Spleen (tissue), 11 donors: ENCODE results near the gene ZC3H12C. TPM values are rescaled to one million over a fixed set of nuclear protein-coding genes. Genes with fewer than 3 reads are reported as not detected.

Source experiments
- DNase-seq: peaks from one replicate; pipeline ENCODE4 v3.0.0-alpha.2; 2020
- H3K27ac ChIP-seq, 8 donors: fragments of 200-600 bp; sonication (generic) in 7 of 8; 1 replicate in 4 of 8; 2 replicates in 4 of 8; pipeline versions ENCODE4 v1.5.0 to v1.8.0; 2016 to 2021; ENCODE audit warnings: inconsistent platforms in 4 of 8, mild to moderate bottlenecking in 4 of 8, moderate library complexity in 1 of 8
- H3K27me3 ChIP-seq, 7 donors: fragments of 200-600 bp; sonication (generic) in 6 of 7; replicated peaks in 1 of 7; 1 replicate in 4 of 7; 2 replicates in 3 of 7; pipeline versions ENCODE4 v1.5.0 to v1.8.0; 2016 to 2021; ENCODE audit warnings: inconsistent platforms in 3 of 7, mild to moderate bottlenecking in 1 of 7
- H3K36me3 ChIP-seq, 6 donors: fragments of 200-600 bp; sonication (generic) in 5 of 6; 1 replicate in 4 of 6; 2 replicates in 2 of 6; pipeline versions ENCODE4 v1.5.0 to v1.8.0; 2016 to 2021; ENCODE audit warnings: inconsistent platforms in 2 of 6
- H3K4me1 ChIP-seq, 6 donors: fragments of 200-600 bp; sonication (generic) in 5 of 6; 1 replicate in 3 of 6; 2 replicates in 3 of 6; pipeline versions ENCODE4 v1.5.0 to v1.8.0; 2016 to 2021; ENCODE audit warnings: inconsistent platforms in 3 of 6
- H3K4me3 ChIP-seq, 8 donors: fragments of 200-600 bp; sonication (generic) in 7 of 8; 1 replicate in 4 of 8; 2 replicates in 4 of 8; pipeline versions ENCODE4 v1.5.0 to v1.8.0; 2016 to 2021; ENCODE audit warnings: inconsistent platforms in 4 of 8, mild to moderate bottlenecking in 4 of 8, moderate library complexity in 2 of 8
- H3K9me3 ChIP-seq, 8 donors: fragments of 200-600 bp; sonication (generic) in 7 of 8; 1 replicate in 4 of 8; 2 replicates in 4 of 8; pipeline versions ENCODE4 v1.5.0 to v1.8.0; 2016 to 2021; ENCODE audit warnings: inconsistent platforms in 4 of 8
- CTCF ChIP-seq, 11 experiments: fragments of 200-600 bp in 7 of 11; fragments of 450-650 bp in 4 of 11; sonication (generic) in 4 of 11; IDR thresholded peaks in 8 of 11; conservative IDR thresholded peaks in 3 of 11; 1 replicate in 7 of 11; 2 replicates in 4 of 11; pipeline versions ENCODE4 v1.4.0 to v1.8.0; 2016 to 2021; ENCODE audit warnings: antibody characterized with exemption in 11 of 11, inconsistent platforms in 4 of 11, mild to moderate bottlenecking in 1 of 11
- POLR2A ChIP-seq, 3 donors: fragments of 450-650 bp; IDR thresholded peaks; one replicate each; pipeline ENCODE4 v1.5.1; 2017; ENCODE audit warnings: antibody characterized with exemption in 3 of 3, mild to moderate bottlenecking in 1 of 3
- POLR2AphosphoS5 ChIP-seq, 3 donors: sonication (generic); formaldehyde crosslinking; IDR thresholded peaks; one replicate each; pipeline ENCODE4 v1.5.1; 2017; ENCODE audit warnings: antibody characterized with exemption in 3 of 3
- WGBS, 5 donors: extraction: QIAGEN DNeasy Blood & Tissue Kit in 3 of 5; methylation state at CpG; one replicate each; pipeline versions ENCODE4 v1.1.5 to v1.1.7; 2013 to 2018; 5-methylcytosine and 5-hydroxymethylcytosine counted together
- intact Hi-C: fragments of 100-400 bp; cut with DNase I; formaldehyde crosslinking; loops from one replicate; pipeline ENCODE4 v1.15.0; 2023; ENCODE audit warnings: low total_unique reads
- polyA plus RNA-seq, 3 donors: library from polyadenylated mRNA; stranded (reverse); fragments of 200-250 nt; gene quantifications; one replicate each; pipeline ENCODE4 v1.2.1, GENCODE V29; 2013
- total RNA-seq, 7 donors: library from RNA; depleted of rRNA in 3 of 7; stranded (reverse); fragments of >200 nt in 3 of 7; fragmentation: NEBNext Ultra II Directional in 4 of 7; extraction: Animal tissue kit (Norgen Biotek cat#: 25700) in 4 of 7; gene quantifications; one replicate each; pipeline versions ENCODE4 v1.1.0 to v1.2.1, GENCODE V29; 2016 to 2021
- donor health status: healthy with polysubstance abuse.
- donor health status: DM: no; HTN: no; CAD: no; lungs with moderate emphysema.
- donor health status: DM: no; HTN: no; CAD: no.
- donor health status: Bipolar disorder and iron deficiency.
- donor health status: healthy.
- donor health status: DM: no; HTN: no; CAD: no.
- donor health status: DM: yes; HTN: yes; CAD: no.

ZC3H12C gene
- total and polyA plus RNA-seq, 10 donors: 0.44 to 10.4 (median 5.1) TPM

- H3K27ac ChIP-seq: no peak overlapping the region
- TF ChIP-seq POLR2AphosphoS5 (IDR thresholded peaks at IDR 0.05) (no peak), CTCF (IDR thresholded peaks at IDR 0.05 in 8 of 11, conservative IDR thresholded peaks at IDR 0.05 in 3 of 11) (no peak)
- intact Hi-C loops: loop anchor here (10.0 kb wide), 1 partner anchor 152 kb away; no protein-coding TSS in a partner anchor
- no peaks in the 10 kb centered on the region for H3K9me3 ChIP-seq
- H3K4me1 ChIP-seq: peaks cover 0 to 30% (median 21%) of the 10 kb centered on the region in 6 donors
- no peak overlapping the region for H3K4me3 ChIP-seq
- peaks cover 0 to 52% (median 16%) of the 10 kb centered on the region in 7 donors for H3K27me3 ChIP-seq
- H3K36me3 ChIP-seq: no peaks in the 10 kb centered on the region
- 74 to 83% (median 78%) methylated on average over 5 of the region's 5 CpGs for WGBS, 5 donors
- no peak for DNase-seq
Observed at GRCh38 chr11:110096496-110096895, 3.3 kb downstream of the ZC3H12C start.

DNA sequence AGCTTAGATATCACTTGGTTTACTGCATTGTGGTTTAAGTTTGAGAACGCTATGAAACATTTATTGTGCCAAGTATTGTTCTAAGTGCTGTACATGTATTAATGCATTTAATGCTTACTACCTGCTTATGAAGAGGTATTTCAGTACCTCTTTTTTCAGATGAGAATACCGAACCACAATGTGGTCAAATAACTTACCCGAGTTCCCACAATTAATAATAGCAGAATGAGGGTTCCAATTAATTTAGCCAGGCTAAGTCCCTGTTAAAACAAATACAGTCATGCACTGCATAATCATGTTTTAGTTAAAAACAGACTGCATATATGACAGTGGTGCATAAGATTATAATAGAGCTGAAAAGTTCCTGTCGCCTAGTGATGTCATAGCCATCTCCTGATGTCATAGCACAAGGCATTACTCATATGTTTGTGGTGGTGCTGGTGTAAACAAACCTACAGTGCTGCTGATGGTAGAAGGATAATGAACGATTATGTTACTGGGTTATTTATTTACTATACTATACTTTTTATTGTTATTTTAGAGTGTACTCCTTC, 4.3 kb downstream of the ZC3H12C start:
- intact Hi-C loops: loop anchor here (10.0 kb wide), 1 partner anchor 153 kb away; no protein-coding TSS in a partner anchor
- TF ChIP-seq CTCF (IDR thresholded peaks at IDR 0.05 in 8 of 11, conservative IDR thresholded peaks at IDR 0.05 in 3 of 11) (no peak), POLR2AphosphoS5 (IDR thresholded peaks at IDR 0.05) (no peak), POLR2A (IDR thresholded peaks at IDR 0.05) (no peak)
- 82 to 89% (median 84%) methylated on average over 5 of the region's 5 CpGs for WGBS, 5 donors
- peaks cover 0 to 21% (median 15%) of the 10 kb centered on the region in 6 donors for H3K4me1 ChIP-seq
- H3K27ac ChIP-seq: no peak overlapping the region
- H3K4me3 ChIP-seq: no peak overlapping the region
- H3K36me3 ChIP-seq: no peaks in the 10 kb centered on the region
- no peak for DNase-seq
- no peaks in the 10 kb centered on the region for H3K9me3 ChIP-seq
- peaks cover 0 to 41% (median 11%) of the 10 kb centered on the region in 7 donors for H3K27me3 ChIP-seq

DNA sequence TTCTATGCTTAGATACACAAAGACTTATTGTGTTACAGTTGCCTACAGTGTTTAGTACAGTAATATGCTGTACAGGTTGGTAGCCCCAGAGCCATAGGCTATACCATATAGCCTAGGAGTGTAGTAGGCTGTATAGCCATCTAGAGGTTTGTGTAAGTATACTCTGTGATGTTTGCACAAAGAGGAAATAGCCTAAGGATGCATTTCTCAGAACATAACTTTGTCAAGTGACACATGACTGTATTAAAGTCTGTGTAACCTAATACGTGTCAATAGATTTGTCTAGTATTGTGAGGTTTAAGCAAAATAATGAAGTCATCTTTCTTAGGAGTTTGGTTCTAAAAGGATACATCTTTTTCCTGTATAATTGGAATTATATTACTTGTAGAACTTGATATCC, 5.5 kb downstream of the ZC3H12C start:
- Histone ChIP-seq H3K9me3 (no peaks in the 10 kb centered on the region), H3K4me1 (peaks cover 0 to 16% (median 11%) of the 10 kb centered on the region in 6 donors), H3K27me3 (peaks cover 0 to 30% (median 7%) of the 10 kb centered on the region in 7 donors), H3K4me3 (no peak overlapping the region), H3K36me3 (no peaks in the 10 kb centered on the region), H3K27ac (no peak overlapping the region)
- intact Hi-C loops: loop anchor here (10.0 kb wide), 1 partner anchor 154 kb away; no protein-coding TSS in a partner anchor
- DNase-seq: no peak
- TF ChIP-seq POLR2AphosphoS5 (IDR thresholded peaks at IDR 0.05): no peak
- TF ChIP-seq CTCF (IDR thresholded peaks at IDR 0.05 in 8 of 11, conservative IDR thresholded peaks at IDR 0.05 in 3 of 11): no peak
- TF ChIP-seq POLR2A (IDR thresholded peaks at IDR 0.05): no peak
- WGBS, 5 donors: 42 to 64% (median 51%) methylated on average over 1 of the region's 1 CpG

GRCh38 chr11:110100476-110101240, 7.5 kb downstream of the ZC3H12C start:
- 83 to 90% (median 86%) methylated on average over 7 of the region's 7 CpGs for WGBS, 5 donors
- intact Hi-C loops: no loop called here
- no peak overlapping the region for H3K27ac ChIP-seq

More at GRCh38 chr11:110100476-110101240, 7.5 kb downstream of the ZC3H12C start:
- TF ChIP-seq POLR2AphosphoS5 (IDR thresholded peaks at IDR 0.05) (no peak), CTCF (IDR thresholded peaks at IDR 0.05 in 8 of 11, conservative IDR thresholded peaks at IDR 0.05 in 3 of 11) (no peak), POLR2A (IDR thresholded peaks at IDR 0.05) (no peak)
- H3K36me3 ChIP-seq: no peaks in the 10 kb centered on the region
- no peak for DNase-seq
- H3K27me3 ChIP-seq: peaks cover 0 to 11% (median 0%) of the 10 kb centered on the region in 7 donors
- H3K4me1 ChIP-seq: peaks cover 0 to 1% (median 0%) of the 10 kb centered on the region in 6 donors
- no peaks in the 10 kb centered on the region for H3K9me3 ChIP-seq
- no peak overlapping the region for H3K4me3 ChIP-seq
